ENCODE data around the gene EGFL8. TPM values are rescaled to one million over a fixed set of nuclear protein-coding genes. Genes with fewer than 3 reads are reported as not detected.

Gene EGFL8
- total and polyA plus RNA-seq, 2 of the 8 experiments (the other 6 are each of a cell fraction or from before 2014, with no cell fraction given), result 5.0 to 9.2 TPM

GRCh38 chr6:32215617-32216016, 51.2 kb downstream of the EGFL8 start:
- no peaks in the 10 kb centered on the region for H3K79me2 ChIP-seq (ENCODE audit: control insufficient read depth in 1 of 2, insufficient read depth in 2 of 2, low read length in 2 of 2)
- no CpG with 5 or more reads among the region's 4 CpGs for whole genome bisulfite sequencing, 2 experiments (ENCODE audit: extremely low coverage in 1 of 2, insufficient coverage in 1 of 2, insufficient read length in 1 of 2, insufficient replicate concordance in 2 of 2, low coverage in 1 of 2, low lambda C conversion rate in 2 of 2, missing lambda C conversion rate in 1 of 2)
- ChIA-PET CTCF (ENCODE audit: partially characterized antibody) (no interaction called here), POLR2A (ENCODE audit: partially characterized antibody) (interaction anchor here (0.7 kb wide), 1 partner anchor 71 kb away, joined by 3 read pairs; no protein-coding TSS in a partner anchor)
- H3K56ac ChIP-seq (replicated peaks; ENCODE audit: insufficient read length, low read depth, low read length), result no peak overlapping the region
- no peaks in the 10 kb centered on the region for H3K9me3 ChIP-seq (ENCODE audit: insufficient read depth in 2 of 2, low read depth in 1 of 2, low read length in 1 of 2)
- no peak overlapping the region for H3K23ac ChIP-seq (ENCODE audit: insufficient read length)
- no peaks in the 10 kb centered on the region; the same call in 1 of the 2 replicates for H3K23me2 ChIP-seq (ENCODE audit: low read depth, low read length)
- no peak overlapping the region for H4K91ac ChIP-seq (replicated peaks; ENCODE audit: insufficient read length, low read length)
- no peak overlapping the region for H2BK12ac ChIP-seq (ENCODE audit: low read depth, low read length)
- no peak overlapping the region for H3K4me2 ChIP-seq (ENCODE audit: insufficient read depth in 1 of 2, low read depth in 2 of 2, low read length in 2 of 2)
- no peak overlapping the region for H2AK5ac ChIP-seq (ENCODE audit: low read depth, low read length)
- no peak overlapping the region for H4K8ac ChIP-seq (ENCODE audit: extremely low read depth, insufficient read depth, low read length)
- no peak overlapping the region for H3K14ac ChIP-seq (ENCODE audit: insufficient read length)
- no peaks in the 10 kb centered on the region; the same call in 1 of the 2 replicates for H3K79me1 ChIP-seq (ENCODE audit: low read depth, low read length)
- DNase-seq (ENCODE audit: low read depth in 1 of 2, low spot score in 2 of 2), result no peak
- no peaks in the 10 kb centered on the region for H3K27me3 ChIP-seq (replicated peaks in 1 of 4; ENCODE audit: control insufficient read depth in 3 of 4, extremely low read depth in 1 of 4, insufficient read depth in 3 of 4, low read length in 3 of 4)
- FAIRE-seq, result no peak
- H2BK20ac ChIP-seq (ENCODE audit: low read length), result no peak overlapping the region
- no peak overlapping the region for H3K9ac ChIP-seq (replicated peaks in 1 of 4; ENCODE audit: extremely low read depth in 1 of 4, low read depth in 3 of 4, low read length in 3 of 4)
- no peaks in the 10 kb centered on the region for H3K36me3 ChIP-seq (ENCODE audit: control insufficient read depth in 2 of 4, insufficient read depth in 4 of 4, low read length in 3 of 4)
- H4K5ac ChIP-seq (ENCODE audit: insufficient read length, low read depth, low read length), result no peak overlapping the region
- no peak overlapping the region for H2AFZ ChIP-seq (ENCODE audit: low read length)
- no peak overlapping the region for H2BK15ac ChIP-seq (ENCODE audit: low read length)
- H3K4ac ChIP-seq (replicated peaks; ENCODE audit: insufficient read length, low read depth, low read length), result no peak overlapping the region
- H3K18ac ChIP-seq (ENCODE audit: extremely low read depth, low read length), result no peak overlapping the region
- no peak overlapping the region for H3K4me3 ChIP-seq (ENCODE audit: extremely low read depth in 1 of 4, insufficient read depth in 2 of 4, low read depth in 3 of 4, low read length in 4 of 4)
- no peak overlapping the region for H2BK120ac ChIP-seq (replicated peaks; ENCODE audit: low read depth, low read length)
- H3K4me1 ChIP-seq (replicated peaks in 1 of 4; ENCODE audit: control insufficient read depth in 3 of 4, insufficient read depth in 4 of 4, low read length in 3 of 4), result no peaks in the 10 kb centered on the region
- H2BK5ac ChIP-seq (ENCODE audit: low read depth, low read length), result no peak overlapping the region
- H3K27ac ChIP-seq (ENCODE audit: low read depth, low read length), result no peak overlapping the region
- no peaks in the 10 kb centered on the region for H4K20me1 ChIP-seq (replicated peaks in 1 of 2; ENCODE audit: control insufficient read depth in 1 of 2, insufficient read depth in 2 of 2, low read length in 2 of 2)
- TF ChIP-seq SAP30 (IDR thresholded peaks at IDR 0.05; ENCODE audit: insufficient read depth, insufficient replicate concordance, low read length) (no peak), BACH1 (IDR thresholded peaks at IDR 0.05; ENCODE audit: low read length) (no peak), PHF8 (conservative IDR thresholded peaks at IDR 0.05; ENCODE audit: low read depth, low read length) (no peak), TCF12 (IDR thresholded peaks at IDR 0.05; ENCODE audit: low read depth, low read length) (no peak), RNF2 (IDR thresholded peaks at IDR 0.05; ENCODE audit: borderline replicate concordance, low read depth, low read length, missing control alignments, poor library complexity, severe bottlenecking) (no peak), RAD21 (IDR thresholded peaks at IDR 0.05 in 1 of 2, conservative IDR thresholded peaks at IDR 0.05 in 1 of 2; ENCODE audit: low read depth in 2 of 2, low read length in 2 of 2) (no peak), ZNF274 (IDR thresholded peaks at IDR 0.05; ENCODE audit: borderline replicate concordance, extremely low read depth, low read length) (no peak), SUZ12 (IDR thresholded peaks at IDR 0.05; ENCODE audit: low read length) (no peak), TAF7 (optimal IDR thresholded peaks at IDR 0.05; ENCODE audit: borderline replicate concordance, low read depth, low read length) (no peak), CTCF (IDR thresholded peaks at IDR 0.05; ENCODE audit: control extremely low read depth in 1 of 3, insufficient read depth in 1 of 3, low read depth in 1 of 3, low read length in 3 of 3) (no peak)

Measured in H1 (cell line).